Keratinocyte (primary cell): Measurements from ENCODE around the gene GARS1.

Experiments
- CTCF ChIP-seq, 3 experiments: IDR thresholded peaks in 1 of 3; conservative IDR thresholded peaks in 1 of 3; optimal IDR thresholded peaks in 1 of 3; 2 replicates in 2 of 3; 3 replicates in 1 of 3; pipeline versions ENCODE3 to v1.5.1; 2011; ENCODE audit warnings: low read length in 3 of 3, mild to moderate bottlenecking in 3 of 3, moderate library complexity in 2 of 3, control low read depth in 1 of 3, inconsistent platforms in 1 of 3; ENCODE audit not compliant: insufficient read depth in 2 of 3; ENCODE audit errors: extremely low read depth in 1 of 3
- EZH2 ChIP-seq: IDR thresholded peaks from one replicate; pipeline ENCODE4 v1.6.1; 2012; ENCODE audit warnings: inconsistent platforms, mild to moderate bottlenecking, low read length, moderate library complexity

- TF ChIP-seq CTCF (optimal IDR thresholded peaks at IDR 0.05 in 1 of 3, IDR thresholded peaks at IDR 0.05 in 1 of 3, conservative IDR thresholded peaks at IDR 0.05 in 1 of 3; ENCODE audit: extremely low read depth in 1 of 3, insufficient read depth in 2 of 3, low read length in 3 of 3) (no peak), EZH2 (no peak)
Measured at GRCh38 chr7:30566596-30566995, 28.1 kb upstream of the GARS1 start.
